ENCODE results near the gene LAMP1. TPM values are rescaled to one million over a fixed set of nuclear protein-coding genes. Genes with fewer than 3 reads are reported as not detected.
A peak's percentile ranks its signal among the peaks of the same experiment; 100 is the strongest.

The LAMP1 gene
- total and polyA plus RNA-seq, 12 donors: 35.9 to 153 (median 97.3) TPM

- H3K27me3 ChIP-seq: no peaks in the 10 kb centered on the region
- ATAC-seq (no peak), DNase-seq (no peak)
- TF ChIP-seq, protein P1, sequence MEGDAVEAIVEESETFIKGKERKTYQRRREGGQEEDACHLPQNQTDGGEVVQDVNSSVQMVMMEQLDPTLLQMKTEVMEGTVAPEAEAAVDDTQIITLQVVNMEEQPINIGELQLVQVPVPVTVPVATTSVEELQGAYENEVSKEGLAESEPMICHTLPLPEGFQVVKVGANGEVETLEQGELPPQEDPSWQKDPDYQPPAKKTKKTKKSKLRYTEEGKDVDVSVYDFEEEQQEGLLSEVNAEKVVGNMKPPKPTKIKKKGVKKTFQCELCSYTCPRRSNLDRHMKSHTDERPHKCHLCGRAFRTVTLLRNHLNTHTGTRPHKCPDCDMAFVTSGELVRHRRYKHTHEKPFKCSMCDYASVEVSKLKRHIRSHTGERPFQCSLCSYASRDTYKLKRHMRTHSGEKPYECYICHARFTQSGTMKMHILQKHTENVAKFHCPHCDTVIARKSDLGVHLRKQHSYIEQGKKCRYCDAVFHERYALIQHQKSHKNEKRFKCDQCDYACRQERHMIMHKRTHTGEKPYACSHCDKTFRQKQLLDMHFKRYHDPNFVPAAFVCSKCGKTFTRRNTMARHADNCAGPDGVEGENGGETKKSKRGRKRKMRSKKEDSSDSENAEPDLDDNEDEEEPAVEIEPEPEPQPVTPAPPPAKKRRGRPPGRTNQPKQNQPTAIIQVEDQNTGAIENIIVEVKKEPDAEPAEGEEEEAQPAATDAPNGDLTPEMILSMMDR (IDR thresholded peaks at IDR 0.05): no peak
- H3K27ac ChIP-seq: no peak overlapping the region
- H3K4me1 ChIP-seq: peaks cover 0 to 14% (median 0%) of the 10 kb centered on the region in 9 donors
- intact Hi-C loops (cut with DNase I): no loop called here
- no peak overlapping the region for H3K4me3 ChIP-seq
- 98% methylated on average over 7 of the region's 7 CpGs for WGBS, 2 donors
- no peaks in the 10 kb centered on the region for H3K9me3 ChIP-seq
- H3K36me3 ChIP-seq: peaks cover 0 to 64% (median 43%) of the 10 kb centered on the region in 9 donors
Observed at GRCh38 chr13:113323869-113324268, 26.8 kb downstream of the LAMP1 start.

- WGBS, 2 donors: 84% methylated on average over 12 of the region's 12 CpGs
- H3K4me3 ChIP-seq: no peak overlapping the region
- intact Hi-C loops (cut with DNase I): no loop called here
- peaks cover 0 to 14% (median 0%) of the 10 kb centered on the region in 9 donors for H3K4me1 ChIP-seq
- TF ChIP-seq, protein P1 (IDR thresholded peaks at IDR 0.05): no peak
- peaks cover 0 to 58% (median 37%) of the 10 kb centered on the region in 9 donors for H3K36me3 ChIP-seq
- H3K27me3 ChIP-seq: no peaks in the 10 kb centered on the region
- no peaks in the 10 kb centered on the region for H3K9me3 ChIP-seq
- no peak overlapping the region for H3K27ac ChIP-seq
- DNase-seq: no peak
- no peak for ATAC-seq
Observed at GRCh38 chr13:113324398-113324797, 27.4 kb downstream of the LAMP1 start.

- DNase-seq (no peak), ATAC-seq (peak in 1 of 8 donors; percentile 11)
- intact Hi-C loops (cut with DNase I): no loop called here
- H3K4me1 ChIP-seq: peaks cover 0 to 14% (median 0%) of the 10 kb centered on the region in 9 donors
- H3K9me3 ChIP-seq: no peaks in the 10 kb centered on the region
- H3K36me3 ChIP-seq: peaks cover 0 to 45% (median 24%) of the 10 kb centered on the region in 9 donors
- WGBS, 2 donors: 81 to 82% methylated on average over 23 of the region's 23 CpGs
- TF ChIP-seq, protein P1 (IDR thresholded peaks at IDR 0.05): no peak
- H3K27me3 ChIP-seq: no peaks in the 10 kb centered on the region
- no peak overlapping the region for H3K4me3 ChIP-seq
- H3K27ac ChIP-seq: no peak overlapping the region
Observed at GRCh38 chr13:113325779-113326178, 28.7 kb downstream of the LAMP1 start.

- intact Hi-C loops (cut with DNase I): no loop called here
- peak overlapping the region in 8 of 10 donors; percentile 26 to 72 (median 55) for H3K27ac ChIP-seq
- no peaks in the 10 kb centered on the region for H3K27me3 ChIP-seq
- no peak overlapping the region for H3K4me3 ChIP-seq
- TF ChIP-seq, protein P1 (IDR thresholded peaks at IDR 0.05): no peak
- H3K4me1 ChIP-seq: peaks cover 0 to 14% (median 0%) of the 10 kb centered on the region in 9 donors
- ATAC-seq: peak in 7 of 8 donors; percentile 18 to 60 (median 40)
- peaks cover 0 to 29% (median 9%) of the 10 kb centered on the region in 9 donors for H3K36me3 ChIP-seq
- DNase-seq: no peak
- 68 to 72% methylated on average over 13 of the region's 13 CpGs for WGBS, 2 donors
- H3K9me3 ChIP-seq: no peaks in the 10 kb centered on the region
Observed at GRCh38 chr13:113327391-113327765, 30.3 kb downstream of the LAMP1 start.
